Kidney (tissue), 14 donors: ENCODE measurements around the gene PRKN. TPM values are rescaled to one million over a fixed set of nuclear protein-coding genes. Genes with fewer than 3 reads are reported as not detected.

Experiments
- DNase-seq, 5 donors: peaks; one replicate each; pipeline ENCODE4 v3.0.0-alpha.2; 2013 to 2020
- FAIRE-seq: peaks from 2 replicates; lab custom pipeline; 2012; peaks lifted over from hg19 to GRCh38; lab: Jason Lieb, UNC
- H3K27ac ChIP-seq, 2 donors: one replicate each; pipeline ENCODE4 v1.7.0; 2013; ENCODE audit warnings: low read depth in 2 of 2, low read length in 2 of 2, inconsistent platforms in 1 of 2
- H3K27me3 ChIP-seq: one replicate; pipeline ENCODE4 v1.7.1; 2013; ENCODE audit warnings: low read length, inconsistent platforms; ENCODE audit not compliant: control insufficient read depth, insufficient read depth
- H3K36me3 ChIP-seq, 3 donors: one replicate each; pipeline versions ENCODE4 v1.7.0 to v1.7.1; 2013; ENCODE audit warnings: low read length in 3 of 3, control low read depth in 1 of 3, inconsistent platforms in 1 of 3; ENCODE audit not compliant: insufficient read depth in 3 of 3, control insufficient read depth in 2 of 3
- H3K4me1 ChIP-seq, 3 donors: one replicate each; pipeline versions ENCODE4 v1.7.0 to v1.7.1; 2013; ENCODE audit warnings: low read length in 3 of 3, inconsistent platforms in 1 of 3, low read depth in 1 of 3; ENCODE audit not compliant: control insufficient read depth in 2 of 3, insufficient read depth in 2 of 3
- H3K4me3 ChIP-seq, 3 donors: one replicate each; pipeline versions ENCODE4 v1.7.0 to v1.8.1; 2013; ENCODE audit warnings: low read length in 3 of 3, control low read depth in 1 of 3, inconsistent platforms in 1 of 3
- H3K9ac ChIP-seq, 3 donors: one replicate each; pipeline versions ENCODE4 v1.7.0 to v1.7.1; 2013; ENCODE audit warnings: low read length in 3 of 3, control low read depth in 1 of 3, inconsistent platforms in 1 of 3
- H3K9me3 ChIP-seq, 3 donors: one replicate each; pipeline versions ENCODE4 v1.7.0 to v1.7.1; 2013; ENCODE audit warnings: low read length in 3 of 3, control low read depth in 1 of 3, inconsistent platforms in 1 of 3; ENCODE audit not compliant: control insufficient read depth in 2 of 3, insufficient read depth in 1 of 3
- CTCF ChIP-seq: IDR thresholded peaks from 3 replicates; pipeline ENCODE4 v1.5.1; 2012; ENCODE audit warnings: mild to moderate bottlenecking, moderate library complexity, borderline replicate concordance; ENCODE audit not compliant: insufficient read depth; ENCODE audit errors: extremely low read depth
- intact Hi-C: fragments of 100-400 bp; cut with DNase I; formaldehyde crosslinking; loops from one replicate; pipeline ENCODE4 v1.11.1; 2022
- polyA plus RNA-seq: library from polyadenylated mRNA; stranded (reverse); fragments of 350-450 nt; fragmentation: Illumina TruSeq; extraction: RNeasy Lipid Tissue Mini Kit (QIAGEN cat#74804); gene quantifications from one replicate; pipeline ENCODE4 v1.2.3, GENCODE V29; 2014; ENCODE audit warnings: low read depth, low replicate concordance; ENCODE audit not compliant: insufficient read depth
- total RNA-seq: library from RNA; stranded (reverse); fragmentation: NEBNext Ultra II Directional; extraction: Animal tissue kit (Norgen Biotek cat#: 25700); gene quantifications from one replicate; pipeline ENCODE4 v1.2.1, GENCODE V29; 2021
- donor health status: control.
- donor health status: control.
- donor health status: control.
- donor health status: control.
- donor health status: control.
- donor health status: DM: yes; HTN: yes; CAD: no.
- donor health status: Normal renal cell carcinoma (clear cell type).

The PRKN gene
- total and polyA plus RNA-seq, 2 donors from 2014 or later, result 8.6 to 10.4 TPM

- no peak overlapping the region for H3K27ac ChIP-seq
- FAIRE-seq (no peak), DNase-seq (no peak)
- no peaks in the 10 kb centered on the region for H3K9me3 ChIP-seq
- H3K9ac ChIP-seq, result no peak overlapping the region
- no peak for TF ChIP-seq CTCF
- no peak overlapping the region for H3K4me3 ChIP-seq
- no peaks in the 10 kb centered on the region for H3K27me3 ChIP-seq
- no peaks in the 10 kb centered on the region for H3K36me3 ChIP-seq
- H3K4me1 ChIP-seq, result no peaks in the 10 kb centered on the region
- intact Hi-C loops, result no loop called here
Observed at GRCh38 chr6:162627362-162627761, 100.2 kb downstream of the PRKN start.

- Histone ChIP-seq H3K4me1 (no peaks in the 10 kb centered on the region), H3K36me3 (no peaks in the 10 kb centered on the region), H3K27ac (no peak overlapping the region), H3K9ac (no peak overlapping the region), H3K4me3 (no peak overlapping the region), H3K9me3 (no peaks in the 10 kb centered on the region), H3K27me3 (no peaks in the 10 kb centered on the region)
- DNase-seq (no peak), FAIRE-seq (no peak)
- no peak for TF ChIP-seq CTCF
- intact Hi-C loops, result no loop called here
Observed at GRCh38 chr6:162626869-162627268, 100.7 kb downstream of the PRKN start.

DNA sequence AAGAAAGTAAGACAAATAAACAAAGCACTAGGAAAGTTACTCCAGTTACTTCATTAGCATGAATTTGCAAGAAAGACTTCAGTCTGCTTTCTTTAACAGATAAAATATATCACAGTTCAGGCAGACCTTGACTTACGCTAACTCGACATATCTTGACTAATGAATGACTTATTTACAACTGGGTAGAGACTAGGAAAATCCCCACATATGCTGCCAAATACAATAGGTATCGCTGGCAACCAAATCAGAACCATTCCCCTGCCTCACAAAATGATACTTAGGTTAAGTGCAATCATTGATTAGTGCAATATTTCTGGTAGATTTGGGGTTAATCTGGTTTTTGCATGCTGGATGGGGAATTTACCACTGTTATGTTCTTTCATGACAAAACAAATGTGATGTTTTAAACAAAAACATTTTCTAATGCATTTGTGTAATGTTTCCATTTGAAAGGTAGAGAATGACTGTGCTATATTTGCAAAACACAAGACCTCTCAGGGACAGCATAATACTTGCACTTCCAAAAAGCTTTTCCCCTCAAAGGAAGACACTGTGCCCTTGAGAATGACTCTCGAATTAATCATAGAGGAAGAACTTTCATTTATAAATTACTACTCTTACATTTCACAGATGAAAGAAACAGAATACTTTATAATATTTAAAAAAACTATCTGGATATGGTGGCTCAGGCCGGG lies 101.6 kb downstream of the PRKN start:
- TF ChIP-seq CTCF, result no peak
- H3K9me3 ChIP-seq, result no peaks in the 10 kb centered on the region
- intact Hi-C loops, result no loop called here
- FAIRE-seq, result no peak
- H3K27me3 ChIP-seq, result no peaks in the 10 kb centered on the region
- DNase-seq, result no peak
- H3K27ac ChIP-seq, result no peak overlapping the region
- no peaks in the 10 kb centered on the region for H3K4me1 ChIP-seq
- no peaks in the 10 kb centered on the region for H3K36me3 ChIP-seq
- no peak overlapping the region for H3K9ac ChIP-seq
- H3K4me3 ChIP-seq, result no peak overlapping the region

GRCh38 chr6:162622572-162622971 lies 105.0 kb downstream of the PRKN start:
- Histone ChIP-seq H3K27ac (no peak overlapping the region), H3K4me3 (no peak overlapping the region), H3K4me1 (no peaks in the 10 kb centered on the region), H3K9ac (no peak overlapping the region), H3K9me3 (no peaks in the 10 kb centered on the region), H3K36me3 (no peaks in the 10 kb centered on the region), H3K27me3 (no peaks in the 10 kb centered on the region)
- no peak for FAIRE-seq
- DNase-seq, result no peak
- intact Hi-C loops, result no loop called here
- no peak for TF ChIP-seq CTCF
